HL-60 (cell line): Measurements from ENCODE around the gene CLECL1.
"Not testable (repeated sequence)": the region's sequence is repeated elsewhere in the genome, so short reads cannot be mapped to it uniquely, and the experiment has no call there.

Experiments used
- DNase-seq, 2 experiments: peaks; one replicate each; pipeline ENCODE4 v3.0.0-alpha.2; 2010 to 2020; ENCODE audit warnings: low read depth in 1 of 2, low spot score in 1 of 2
- H3K27ac ChIP-seq: fragments of 250-450 bp; sonication (Bioruptor Pico); replicated peaks from 2 replicates; pipeline ENCODE4 v1.5.1; 2020; ENCODE audit warnings: mild to moderate bottlenecking, moderate library complexity
- H3K27me3 ChIP-seq: fragments of 250-450 bp; sonication (Bioruptor Pico); 2 replicates; pipeline ENCODE4 v1.5.1; 2021; ENCODE audit warnings: mild to moderate bottlenecking, moderate library complexity; ENCODE audit not compliant: insufficient read depth, poor library complexity, severe bottlenecking
- H3K4me3 ChIP-seq: replicated peaks from 2 replicates; pipeline ENCODE4 v1.5.1; 2011; ENCODE audit warnings: mild to moderate bottlenecking, control low read depth, low read length; ENCODE audit not compliant: insufficient read depth
- GABPA ChIP-seq: IDR thresholded peaks from 2 replicates; pipeline ENCODE4 v1.6.1; 2012; ENCODE audit warnings: low read depth
- POLR2AphosphoS5 ChIP-seq: IDR thresholded peaks from 2 replicates; pipeline ENCODE4 v1.6.1; 2012; ENCODE audit warnings: low read depth
- SPI1 ChIP-seq: IDR thresholded peaks from 2 replicates; pipeline ENCODE4 v1.6.1; 2012; ENCODE audit warnings: low read depth, mild to moderate bottlenecking, borderline replicate concordance
- TF ChIP-seq, protein P1 (sequence below): IDR thresholded peaks from one replicate; pipeline ENCODE4 v1.5.1; 2011; ENCODE audit warnings: low read length, control low read depth, inconsistent platforms; ENCODE audit not compliant: insufficient read depth
- TF ChIP-seq, protein P2 (sequence below): IDR thresholded peaks from 2 replicates; pipeline ENCODE4 v1.6.1; 2012; ENCODE audit warnings: low read depth; ENCODE audit not compliant: insufficient replicate concordance

CLECL1 gene

DNA sequence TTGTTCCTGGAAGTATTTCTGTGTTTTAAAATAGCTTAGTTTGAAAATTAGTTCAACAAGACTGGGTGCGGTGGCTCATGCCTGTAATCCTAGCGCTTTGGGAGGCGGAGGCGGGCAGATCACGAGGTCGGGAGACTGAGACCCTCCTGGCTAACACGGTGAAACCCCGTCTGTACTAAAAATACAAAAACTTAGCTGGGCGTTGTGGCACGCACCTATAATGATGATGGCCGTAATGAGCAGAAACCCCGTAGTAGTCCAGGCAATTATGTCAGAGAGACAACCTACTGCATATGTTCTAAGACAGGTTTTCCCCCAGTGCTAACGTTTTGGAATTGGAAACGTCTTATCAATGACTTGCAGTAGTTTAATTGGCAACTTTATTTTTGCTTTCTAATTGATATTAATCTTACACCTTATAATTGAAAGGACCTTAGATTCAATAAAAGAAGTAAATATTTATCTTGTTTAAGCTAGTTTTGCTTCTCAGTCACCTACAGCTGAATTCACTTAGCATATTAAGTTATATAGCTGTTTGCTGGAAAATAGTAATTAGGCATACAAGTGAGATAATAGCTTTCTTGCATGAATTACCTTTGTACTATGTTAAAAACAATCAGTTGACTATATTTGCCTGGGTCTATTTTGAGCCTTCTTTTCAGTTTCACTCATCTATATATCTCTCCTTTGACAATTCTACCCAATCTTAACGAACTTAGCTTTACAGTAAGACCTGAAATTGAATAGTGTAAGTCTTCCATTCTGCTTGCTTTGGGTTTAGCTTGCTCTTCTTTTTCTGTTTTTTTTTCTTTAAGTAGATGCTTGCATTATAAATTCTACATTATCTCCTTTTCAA is 15.6 kb downstream of the CLECL1 start:
- TF ChIP-seq, protein P1, sequence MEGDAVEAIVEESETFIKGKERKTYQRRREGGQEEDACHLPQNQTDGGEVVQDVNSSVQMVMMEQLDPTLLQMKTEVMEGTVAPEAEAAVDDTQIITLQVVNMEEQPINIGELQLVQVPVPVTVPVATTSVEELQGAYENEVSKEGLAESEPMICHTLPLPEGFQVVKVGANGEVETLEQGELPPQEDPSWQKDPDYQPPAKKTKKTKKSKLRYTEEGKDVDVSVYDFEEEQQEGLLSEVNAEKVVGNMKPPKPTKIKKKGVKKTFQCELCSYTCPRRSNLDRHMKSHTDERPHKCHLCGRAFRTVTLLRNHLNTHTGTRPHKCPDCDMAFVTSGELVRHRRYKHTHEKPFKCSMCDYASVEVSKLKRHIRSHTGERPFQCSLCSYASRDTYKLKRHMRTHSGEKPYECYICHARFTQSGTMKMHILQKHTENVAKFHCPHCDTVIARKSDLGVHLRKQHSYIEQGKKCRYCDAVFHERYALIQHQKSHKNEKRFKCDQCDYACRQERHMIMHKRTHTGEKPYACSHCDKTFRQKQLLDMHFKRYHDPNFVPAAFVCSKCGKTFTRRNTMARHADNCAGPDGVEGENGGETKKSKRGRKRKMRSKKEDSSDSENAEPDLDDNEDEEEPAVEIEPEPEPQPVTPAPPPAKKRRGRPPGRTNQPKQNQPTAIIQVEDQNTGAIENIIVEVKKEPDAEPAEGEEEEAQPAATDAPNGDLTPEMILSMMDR, result no peak
- TF ChIP-seq, protein P2, sequence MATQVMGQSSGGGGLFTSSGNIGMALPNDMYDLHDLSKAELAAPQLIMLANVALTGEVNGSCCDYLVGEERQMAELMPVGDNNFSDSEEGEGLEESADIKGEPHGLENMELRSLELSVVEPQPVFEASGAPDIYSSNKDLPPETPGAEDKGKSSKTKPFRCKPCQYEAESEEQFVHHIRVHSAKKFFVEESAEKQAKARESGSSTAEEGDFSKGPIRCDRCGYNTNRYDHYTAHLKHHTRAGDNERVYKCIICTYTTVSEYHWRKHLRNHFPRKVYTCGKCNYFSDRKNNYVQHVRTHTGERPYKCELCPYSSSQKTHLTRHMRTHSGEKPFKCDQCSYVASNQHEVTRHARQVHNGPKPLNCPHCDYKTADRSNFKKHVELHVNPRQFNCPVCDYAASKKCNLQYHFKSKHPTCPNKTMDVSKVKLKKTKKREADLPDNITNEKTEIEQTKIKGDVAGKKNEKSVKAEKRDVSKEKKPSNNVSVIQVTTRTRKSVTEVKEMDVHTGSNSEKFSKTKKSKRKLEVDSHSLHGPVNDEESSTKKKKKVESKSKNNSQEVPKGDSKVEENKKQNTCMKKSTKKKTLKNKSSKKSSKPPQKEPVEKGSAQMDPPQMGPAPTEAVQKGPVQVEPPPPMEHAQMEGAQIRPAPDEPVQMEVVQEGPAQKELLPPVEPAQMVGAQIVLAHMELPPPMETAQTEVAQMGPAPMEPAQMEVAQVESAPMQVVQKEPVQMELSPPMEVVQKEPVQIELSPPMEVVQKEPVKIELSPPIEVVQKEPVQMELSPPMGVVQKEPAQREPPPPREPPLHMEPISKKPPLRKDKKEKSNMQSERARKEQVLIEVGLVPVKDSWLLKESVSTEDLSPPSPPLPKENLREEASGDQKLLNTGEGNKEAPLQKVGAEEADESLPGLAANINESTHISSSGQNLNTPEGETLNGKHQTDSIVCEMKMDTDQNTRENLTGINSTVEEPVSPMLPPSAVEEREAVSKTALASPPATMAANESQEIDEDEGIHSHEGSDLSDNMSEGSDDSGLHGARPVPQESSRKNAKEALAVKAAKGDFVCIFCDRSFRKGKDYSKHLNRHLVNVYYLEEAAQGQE, result no peak
- TF ChIP-seq GABPA (no peak), SPI1 (no peak), POLR2AphosphoS5 (no peak)
- no peaks in the 10 kb centered on the region for H3K27me3 ChIP-seq
- DNase-seq, result no peak
- H3K4me3 ChIP-seq, result no peak overlapping the region
- no peak overlapping the region for H3K27ac ChIP-seq

DNA sequence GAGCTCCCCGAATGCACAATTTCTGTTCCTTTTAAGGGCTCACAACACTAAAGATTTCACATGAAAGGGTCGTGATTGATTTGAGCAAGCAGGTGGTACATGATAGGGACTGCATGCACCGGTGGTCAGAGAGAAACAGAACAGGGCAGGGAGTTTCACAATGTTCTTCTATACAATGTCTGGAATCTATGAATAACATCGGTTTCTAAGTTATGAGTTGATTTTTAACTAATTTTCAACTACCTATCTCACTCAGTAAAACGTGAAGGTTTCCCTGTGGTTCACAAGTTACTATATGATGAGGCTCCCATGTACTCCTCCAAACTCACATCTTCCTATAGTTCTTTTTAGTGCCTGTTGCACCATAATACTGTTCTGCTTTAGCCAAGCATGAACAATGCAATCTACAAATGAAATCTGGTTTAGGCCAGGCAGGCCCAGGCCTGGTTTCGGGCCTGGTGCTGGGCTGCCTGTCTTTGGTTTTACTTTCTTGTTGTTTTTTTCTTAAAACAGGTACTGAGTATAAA is 19.8 kb downstream of the CLECL1 start:
- not testable (repeated sequence) for H3K4me3 ChIP-seq, H3K27me3 ChIP-seq, DNase-seq, H3K27ac ChIP-seq

DNA sequence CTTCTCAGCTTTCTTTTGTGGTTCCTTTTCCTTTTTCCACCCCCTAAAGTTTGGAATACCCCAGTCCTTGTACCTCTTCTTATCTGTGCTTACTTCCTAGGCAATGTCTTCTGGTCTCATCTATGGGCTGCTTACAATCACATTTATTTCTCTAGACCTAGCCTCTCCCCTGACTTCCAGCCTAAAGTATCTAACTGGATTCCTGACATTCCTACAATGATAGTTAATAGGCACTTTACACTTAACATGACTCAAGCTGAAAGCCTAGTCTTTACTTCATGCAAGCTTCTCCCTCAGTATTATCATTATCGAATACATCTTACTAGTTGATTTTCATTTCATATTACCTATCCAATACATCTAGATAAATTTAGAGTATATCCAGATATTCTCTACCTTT is 21.2 kb downstream of the CLECL1 start:
- no peak overlapping the region for H3K27ac ChIP-seq
- H3K4me3 ChIP-seq, result no peak overlapping the region
- H3K27me3 ChIP-seq, result no peaks in the 10 kb centered on the region
- no peak for DNase-seq
- TF ChIP-seq, protein P1, result no peak
- TF ChIP-seq GABPA, result no peak
- no peak for TF ChIP-seq SPI1
- TF ChIP-seq POLR2AphosphoS5, result no peak
- TF ChIP-seq, protein P2, result no peak

DNA sequence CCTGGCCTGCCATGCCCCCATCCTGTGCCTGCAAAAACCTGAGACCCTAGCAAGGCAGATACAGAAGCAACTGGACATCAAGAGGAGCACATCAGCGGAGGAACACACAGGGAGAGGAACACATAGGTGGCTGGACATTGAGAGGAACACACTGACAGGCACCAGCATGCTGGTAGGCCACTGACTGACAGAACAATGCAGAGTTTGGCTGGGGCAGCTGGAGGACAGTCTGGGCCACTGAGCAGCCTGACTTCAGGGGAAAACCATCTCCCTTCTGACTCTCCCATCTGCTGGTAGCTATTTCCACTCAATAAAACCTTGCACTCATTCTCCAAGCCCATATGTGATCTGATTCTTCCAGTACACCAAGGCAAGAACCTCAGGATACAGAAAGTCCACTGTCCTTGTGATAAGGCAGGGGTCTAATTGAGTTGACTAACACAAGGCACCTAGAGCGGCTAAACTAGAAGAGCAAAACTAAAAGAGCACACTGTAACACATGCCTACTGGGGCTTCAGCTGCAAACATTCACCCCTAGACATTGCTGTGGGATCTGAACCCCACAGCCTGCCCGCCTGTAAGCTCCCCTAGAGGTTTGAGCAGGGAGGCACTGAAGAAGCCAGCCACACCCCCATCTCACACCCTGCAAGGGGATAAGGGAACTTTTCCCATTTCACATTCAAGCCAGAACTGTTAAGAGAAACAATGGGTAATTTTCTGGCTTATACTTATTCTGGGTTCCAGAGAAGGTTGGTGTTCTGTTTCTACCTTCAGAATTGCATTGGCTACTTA is 22.1 kb downstream of the CLECL1 start:
- Histone ChIP-seq H3K27ac (no peak overlapping the region), H3K4me3 (no peak overlapping the region), H3K27me3 (no peaks in the 10 kb centered on the region)
- no peak for TF ChIP-seq GABPA
- no peak for TF ChIP-seq POLR2AphosphoS5
- no peak for TF ChIP-seq SPI1
- TF ChIP-seq, protein P1, result no peak
- TF ChIP-seq, protein P2, result no peak
- no peak for DNase-seq
